Sigmoid colon (tissue), 7 donors: ENCODE measurements around the gene GMDS. TPM values are rescaled to one million over a fixed set of nuclear protein-coding genes. Genes with fewer than 3 reads are reported as not detected.

Experiments used
- DNase-seq: peaks from one replicate; pipeline ENCODE4 v3.0.0-alpha.2; 2019
- H3K27ac ChIP-seq, 4 donors: fragments of 200-600 bp; sonication (generic); one replicate each; pipeline ENCODE4 v1.5.1; 2016 to 2019; ENCODE audit warnings: mild to moderate bottlenecking in 1 of 4
- H3K27me3 ChIP-seq, 3 donors: fragments of 200-600 bp; sonication (generic); one replicate each; pipeline ENCODE4 v1.5.1; 2019; ENCODE audit warnings: mild to moderate bottlenecking in 1 of 3
- H3K36me3 ChIP-seq, 4 donors: fragments of 200-600 bp; sonication (generic); one replicate each; pipeline ENCODE4 v1.5.1; 2016 to 2019
- H3K4me1 ChIP-seq, 4 donors: fragments of 200-600 bp; sonication (generic); one replicate each; pipeline ENCODE4 v1.5.1; 2017 to 2019
- H3K4me3 ChIP-seq, 4 donors: fragments of 200-600 bp; sonication (generic); one replicate each; pipeline ENCODE4 v1.5.1; 2017 to 2019; ENCODE audit warnings: mild to moderate bottlenecking in 2 of 4, moderate library complexity in 1 of 4
- H3K9me3 ChIP-seq, 4 donors: fragments of 200-600 bp in 3 of 4; sonication (generic) in 3 of 4; one replicate each; pipeline versions ENCODE4 v1.5.1 to v1.6.1; 2013 to 2019
- EP300 ChIP-seq, 4 donors: sonication (generic); formaldehyde crosslinking; IDR thresholded peaks; one replicate each; pipeline ENCODE4 v1.6.1; 2017; ENCODE audit warnings: antibody characterized with exemption in 4 of 4
- POLR2A ChIP-seq, 2 donors: fragments of 450-650 bp; IDR thresholded peaks; one replicate each; pipeline ENCODE4 v1.6.1; 2016; ENCODE audit warnings: antibody characterized with exemption in 2 of 2, mild to moderate bottlenecking in 2 of 2, moderate library complexity in 2 of 2
- POLR2AphosphoS5 ChIP-seq, 4 donors: sonication (generic); formaldehyde crosslinking; IDR thresholded peaks; one replicate each; pipeline ENCODE4 v1.6.1; 2017; ENCODE audit warnings: antibody characterized with exemption in 4 of 4
- WGBS, 2 donors: extraction: QIAGEN DNeasy Blood & Tissue Kit; methylation state at CpG; one replicate each; pipeline ENCODE4 v1.1.7; 2013; 5-methylcytosine and 5-hydroxymethylcytosine counted together
- intact Hi-C: fragments of 100-400 bp; cut with DNase I; formaldehyde crosslinking; loops from one replicate; pipeline ENCODE4 v1.15.1; 2023
- polyA plus RNA-seq, 3 donors: library from polyadenylated mRNA; stranded (reverse); fragments of 200-250 nt; gene quantifications; one replicate each; pipeline ENCODE4 v1.2.3, GENCODE V29; 2013
- total RNA-seq, 4 donors: library from RNA; depleted of rRNA; stranded (reverse); fragments of >200 nt; gene quantifications; one replicate each; pipeline ENCODE4 v1.1.0, GENCODE V29; 2016
- TF ChIP-seq, protein P1 (sequence below), 4 experiments: fragments of 450-650 bp in 3 of 4; fragments of 200-600 bp in 1 of 4; IDR thresholded peaks; one replicate each; pipeline ENCODE4 v1.5.1; 2016 to 2019; ENCODE audit warnings: antibody characterized with exemption in 4 of 4, mild to moderate bottlenecking in 3 of 4, moderate library complexity in 2 of 4
- donor health status: healthy with polysubstance abuse.
- donor health status: Bipolar disorder and iron deficiency.
- donor health status: healthy.

GMDS gene
- total and polyA plus RNA-seq, 7 donors = 3.1 to 173 (median 9.4) TPM

DNA sequence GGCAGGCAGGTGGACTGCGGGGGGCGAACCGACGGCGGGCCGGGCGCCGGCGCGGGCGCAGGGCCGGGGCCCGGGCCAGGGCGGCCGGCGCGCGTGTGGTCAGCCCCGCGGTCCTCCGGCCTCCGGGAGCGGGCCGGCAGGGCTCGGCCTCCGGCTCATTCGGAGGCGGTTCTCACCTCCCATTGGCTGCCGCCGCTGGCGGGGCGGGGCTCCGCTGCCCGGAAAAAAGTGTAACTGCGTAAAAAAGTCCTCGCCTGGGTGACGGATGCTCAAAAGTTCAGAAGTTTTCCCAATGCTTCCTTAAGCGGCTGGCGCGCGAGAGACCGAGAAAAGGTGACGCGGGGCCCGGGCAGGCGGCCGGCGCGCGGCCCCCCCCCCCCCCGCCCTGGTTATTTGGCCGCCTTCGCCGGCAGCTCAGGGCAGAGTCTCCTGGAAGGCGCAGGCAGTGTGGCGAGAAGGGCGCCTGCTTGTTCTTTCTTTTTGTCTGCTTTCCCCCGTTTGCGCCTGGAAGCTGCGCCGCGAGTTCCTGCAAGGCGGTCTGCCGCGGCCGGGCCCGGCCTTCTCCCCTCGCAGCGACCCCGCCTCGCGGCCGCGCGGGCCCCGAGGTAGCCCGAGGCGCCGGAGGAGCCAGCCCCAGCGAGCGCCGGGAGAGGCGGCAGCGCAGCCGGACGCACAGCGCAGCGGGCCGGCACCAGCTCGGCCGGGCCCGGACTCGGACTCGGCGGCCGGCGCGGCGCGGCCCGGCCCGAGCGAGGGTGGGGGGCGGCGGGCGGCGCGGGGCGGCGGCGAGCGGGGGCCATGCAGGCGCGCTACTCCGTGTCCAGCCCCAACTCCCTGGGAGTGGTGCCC is 635.5 kb downstream of the GMDS start, which contains the start of gene FOXC1:
Gene FOXC1, plus strand, starts transcription at position 268 of the 849 bp plus-strand sequence. Its CDS starts 531 bp downstream, at position 799.
- H3K4me1 ChIP-seq = peaks cover 0 to 75% (median 51%) of the 10 kb centered on the region in 4 donors

DNA sequence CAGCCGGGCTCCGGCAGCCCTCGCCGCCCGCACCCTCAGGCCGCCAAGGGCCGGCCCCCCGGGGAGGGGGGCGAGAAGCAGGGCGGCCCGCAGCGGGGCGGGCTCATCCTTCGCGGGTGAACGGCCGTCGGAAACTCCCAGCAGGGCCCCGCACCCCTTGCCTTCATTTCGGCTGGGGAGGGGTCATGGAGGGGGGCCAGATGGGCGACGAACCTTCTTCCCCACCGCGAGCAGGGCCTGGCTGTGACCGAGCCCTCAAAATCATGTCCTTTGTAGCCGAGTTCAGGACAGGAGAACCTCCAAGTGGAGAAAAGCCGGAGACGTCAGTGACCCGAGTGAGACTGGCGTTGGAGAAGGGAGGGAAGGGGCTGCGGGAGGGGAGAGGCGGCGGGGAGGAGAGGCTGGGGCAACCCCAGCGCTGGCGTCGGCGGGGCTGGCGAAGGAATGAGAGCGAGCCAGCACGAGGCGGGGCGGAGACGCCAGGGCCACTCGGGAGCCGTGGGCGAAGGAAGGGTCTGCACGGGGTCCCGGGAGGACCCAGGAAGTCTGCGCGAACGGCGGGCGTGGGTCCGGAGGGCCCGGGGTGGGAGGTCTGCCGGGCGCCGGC is 636.3 kb downstream of the GMDS start:
- peaks cover 88 to 92% (median 88%) of the 10 kb centered on the region in 3 donors for H3K27me3 ChIP-seq
- peaks cover 0 to 75% (median 51%) of the 10 kb centered on the region in 4 donors for H3K4me1 ChIP-seq
- H3K4me3 ChIP-seq = peak overlapping the region; percentile 17 to 62 (median 52)
- H3K9me3 ChIP-seq = no peaks in the 10 kb centered on the region
- peak overlapping the region in 3 of 4 donors; percentile 14 to 97 (median 42) for H3K27ac ChIP-seq
- intact Hi-C loops = loop anchor here (2.0 to 5.0 kb wide), 2 partner anchors 14 to 638 kb away; partner anchors contain the start of gene GMDS
- 1 to 2% methylated on average over 58 of the region's 58 CpGs for WGBS, 2 donors
- TF ChIP-seq EP300 (IDR thresholded peaks at IDR 0.05) = no peak
- TF ChIP-seq, protein P1, sequence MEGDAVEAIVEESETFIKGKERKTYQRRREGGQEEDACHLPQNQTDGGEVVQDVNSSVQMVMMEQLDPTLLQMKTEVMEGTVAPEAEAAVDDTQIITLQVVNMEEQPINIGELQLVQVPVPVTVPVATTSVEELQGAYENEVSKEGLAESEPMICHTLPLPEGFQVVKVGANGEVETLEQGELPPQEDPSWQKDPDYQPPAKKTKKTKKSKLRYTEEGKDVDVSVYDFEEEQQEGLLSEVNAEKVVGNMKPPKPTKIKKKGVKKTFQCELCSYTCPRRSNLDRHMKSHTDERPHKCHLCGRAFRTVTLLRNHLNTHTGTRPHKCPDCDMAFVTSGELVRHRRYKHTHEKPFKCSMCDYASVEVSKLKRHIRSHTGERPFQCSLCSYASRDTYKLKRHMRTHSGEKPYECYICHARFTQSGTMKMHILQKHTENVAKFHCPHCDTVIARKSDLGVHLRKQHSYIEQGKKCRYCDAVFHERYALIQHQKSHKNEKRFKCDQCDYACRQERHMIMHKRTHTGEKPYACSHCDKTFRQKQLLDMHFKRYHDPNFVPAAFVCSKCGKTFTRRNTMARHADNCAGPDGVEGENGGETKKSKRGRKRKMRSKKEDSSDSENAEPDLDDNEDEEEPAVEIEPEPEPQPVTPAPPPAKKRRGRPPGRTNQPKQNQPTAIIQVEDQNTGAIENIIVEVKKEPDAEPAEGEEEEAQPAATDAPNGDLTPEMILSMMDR (IDR thresholded peaks at IDR 0.05) = no peak
- no peak for TF ChIP-seq POLR2A (IDR thresholded peaks at IDR 0.05)
- no peak for TF ChIP-seq POLR2AphosphoS5 (IDR thresholded peaks at IDR 0.05)
- no peaks in the 10 kb centered on the region for H3K36me3 ChIP-seq
- peak; percentile 64 for DNase-seq

More for the DNA sequence above, 635.5 kb downstream of the GMDS start, which contains the start of gene FOXC1:
- H3K27ac ChIP-seq = peak within 1 kb of the TSS; percentile 58 to 97 (median 68)
- H3K27me3 ChIP-seq = peaks cover 89 to 92% (median 89%) of the 10 kb centered on the region in 3 donors
- peak in 3 of 4 donors; percentile 52 to 71 (median 60) for TF ChIP-seq POLR2AphosphoS5 (IDR thresholded peaks at IDR 0.05)
- TF ChIP-seq EP300 (IDR thresholded peaks at IDR 0.05) = no peak
- TF ChIP-seq, protein P1 (IDR thresholded peaks at IDR 0.05) = no peak
- TF ChIP-seq POLR2A (IDR thresholded peaks at IDR 0.05) = no peak
- H3K4me3 ChIP-seq = peak within 1 kb of the TSS; percentile 29 to 62 (median 52)
- no peaks in the 10 kb centered on the region for H3K9me3 ChIP-seq
- intact Hi-C loops = loop anchor here (2.0 to 5.0 kb wide), 2 partner anchors 13 to 637 kb away; partner anchors contain the start of gene GMDS
- 1% methylated on average over 115 of the region's 115 CpGs for WGBS, 2 donors
- DNase-seq = peak; percentile 86
- H3K36me3 ChIP-seq = no peaks in the 10 kb centered on the region

DNA sequence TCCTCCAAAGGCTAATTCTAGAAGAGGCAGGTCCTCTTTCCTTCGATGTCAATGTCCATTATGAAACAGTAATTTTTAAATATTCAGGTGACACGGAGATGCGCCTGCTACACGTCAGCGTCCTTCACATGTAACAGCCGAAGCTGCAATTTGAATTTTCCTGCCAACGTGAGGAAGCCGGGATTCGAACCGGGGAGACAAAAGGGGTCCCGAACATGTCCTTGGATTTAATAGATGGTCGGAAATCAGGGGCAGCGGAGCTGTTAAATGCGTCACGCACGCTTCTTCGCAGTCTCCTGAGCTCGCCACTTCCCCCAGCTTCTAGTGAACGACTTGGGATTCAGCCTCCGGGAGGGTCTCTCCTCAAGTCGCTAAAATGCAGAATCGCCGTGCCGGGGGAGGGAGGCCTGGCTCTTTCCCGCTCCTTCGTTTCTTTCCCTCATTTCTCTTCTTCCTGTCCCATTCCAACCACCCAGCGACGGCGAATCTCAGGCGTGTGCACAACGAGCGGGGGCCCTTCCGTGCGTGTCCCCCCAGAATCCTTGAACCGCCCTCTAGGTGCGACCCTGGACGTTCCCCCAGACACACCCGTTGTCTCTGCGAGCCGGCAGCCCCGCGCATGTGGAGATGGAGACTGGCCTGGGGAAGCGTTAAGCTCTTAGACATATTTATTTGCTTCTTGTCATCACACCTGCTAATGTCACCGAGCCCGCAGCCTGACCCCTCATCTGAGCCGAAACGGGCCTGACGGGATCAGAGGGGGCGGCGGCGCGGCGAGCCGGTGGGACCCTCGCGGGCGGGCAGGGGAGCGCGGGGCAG is 637.0 kb downstream of the GMDS start:
- intact Hi-C loops = loop anchor here (2.0 to 5.0 kb wide), 2 partner anchors 14 to 639 kb away; partner anchors contain the start of gene GMDS
- H3K9me3 ChIP-seq = no peaks in the 10 kb centered on the region
- H3K27me3 ChIP-seq = peaks cover 86 to 92% (median 88%) of the 10 kb centered on the region in 3 donors
- WGBS, 2 donors = 5 to 7% methylated on average over 59 of the region's 59 CpGs
- H3K4me3 ChIP-seq = peak overlapping the region in 3 of 4 donors; percentile 49 to 62 (median 55)
- no peaks in the 10 kb centered on the region for H3K36me3 ChIP-seq
- TF ChIP-seq POLR2AphosphoS5 (IDR thresholded peaks at IDR 0.05) = peak in 3 of 4 donors; percentile 26 to 53 (median 26)
- TF ChIP-seq, protein P1 (IDR thresholded peaks at IDR 0.05) = no peak
- TF ChIP-seq EP300 (IDR thresholded peaks at IDR 0.05) = no peak
- no peak for TF ChIP-seq POLR2A (IDR thresholded peaks at IDR 0.05)
- no peak overlapping the region for H3K27ac ChIP-seq
- DNase-seq = no peak
- peaks cover 0 to 72% (median 51%) of the 10 kb centered on the region in 4 donors for H3K4me1 ChIP-seq
